HG03045 (cell line): ENCODE data around the gene CA11.
"Not testable (repeated sequence)": the region's sequence is repeated elsewhere in the genome, so short reads cannot be mapped to it uniquely, and the experiment has no call there.

Experiments
- ATAC-seq: cut with Tn5 transposase; IDR thresholded peaks from one replicate; pipeline ENCODE4 v1.9.1; 2021; ENCODE audit warnings: mild to moderate bottlenecking, moderate library complexity; ENCODE audit not compliant: unreplicated experiment

The CA11 gene

DNA sequence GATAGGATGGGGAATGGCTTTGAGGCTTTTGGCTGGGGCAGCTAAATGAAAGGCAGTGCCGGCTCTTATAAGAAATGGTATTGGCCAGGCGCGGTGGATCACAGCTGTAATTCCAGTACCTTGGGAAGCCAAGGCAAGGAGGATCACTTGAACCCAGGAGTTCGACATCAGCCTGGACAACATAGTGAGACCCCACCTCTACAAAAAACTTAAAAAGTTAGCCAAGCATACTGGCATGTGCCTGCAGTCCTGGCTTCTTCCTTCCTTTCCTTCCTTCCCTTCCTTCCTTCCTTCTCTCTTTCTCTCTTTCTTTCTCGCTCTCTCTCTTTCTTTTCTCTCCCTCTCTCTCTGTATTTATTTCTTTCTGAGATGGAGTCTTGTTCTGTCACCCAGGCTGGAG lies 3.1 kb downstream of the CA11 start:
- ATAC-seq, result no peak

DNA sequence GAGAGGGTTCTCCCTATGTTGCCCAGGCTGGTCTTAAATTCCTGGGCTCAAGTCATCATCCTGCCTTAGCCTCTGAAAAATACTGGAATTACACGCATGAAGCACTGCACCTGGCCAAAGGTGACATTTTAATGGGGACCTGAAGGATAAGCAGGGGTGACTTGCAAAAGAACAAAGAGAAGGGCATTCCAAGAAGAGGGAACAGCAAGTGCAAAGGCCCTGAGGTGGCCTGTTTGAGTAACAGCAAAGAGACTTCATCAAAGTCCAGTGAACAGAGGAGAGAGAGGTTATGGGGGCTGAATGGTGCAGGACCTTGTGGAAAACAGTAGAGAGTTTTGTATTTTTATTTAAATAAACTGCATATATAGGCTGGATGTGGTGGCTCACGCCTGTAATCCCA lies 4.1 kb downstream of the CA11 start:
- no peak for ATAC-seq

DNA sequence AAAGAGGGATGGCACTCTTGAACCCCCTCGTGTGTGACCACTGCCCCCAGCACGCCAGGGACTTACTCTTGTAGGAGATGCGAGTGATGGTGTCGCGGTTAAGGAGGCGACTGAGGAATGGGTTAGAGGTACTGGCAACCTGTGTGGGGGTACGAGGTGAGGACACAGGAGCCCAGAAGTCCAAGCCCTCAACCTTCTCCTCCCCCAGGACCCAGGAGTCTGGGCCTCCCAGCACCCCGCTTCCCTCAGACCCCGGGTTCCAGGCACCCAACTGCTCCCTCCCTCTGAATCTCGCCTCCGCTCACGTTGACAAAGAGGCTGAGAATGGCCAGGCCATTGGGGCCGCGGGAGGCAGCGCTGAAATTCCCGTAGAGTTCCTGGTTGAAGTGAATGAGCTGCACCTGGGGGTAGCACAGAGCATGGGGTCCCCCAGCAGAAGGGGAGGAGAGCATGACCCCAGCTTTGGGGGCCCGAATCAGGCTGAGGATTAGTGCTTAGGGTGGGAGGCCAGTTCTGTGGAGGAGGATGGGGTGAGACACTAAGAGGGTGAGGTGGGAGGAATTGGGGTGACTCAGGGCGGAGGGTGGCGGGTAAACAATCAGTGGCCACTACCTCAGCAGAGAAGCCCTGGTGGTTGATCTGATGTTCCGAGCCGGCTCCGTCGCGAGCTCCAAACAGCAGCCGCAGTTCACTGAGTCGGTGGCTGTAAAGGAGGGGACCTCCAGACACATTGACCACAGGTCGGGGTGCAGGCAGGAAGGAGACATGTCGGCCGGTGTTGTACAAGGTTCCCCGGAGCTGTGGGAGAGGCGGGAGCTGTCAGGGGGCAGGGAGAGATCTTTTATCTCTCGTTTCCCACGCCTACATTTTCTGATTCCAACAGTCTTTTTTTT lies 6.3 kb downstream of the CA11 start:
- ATAC-seq, result no peak

DNA sequence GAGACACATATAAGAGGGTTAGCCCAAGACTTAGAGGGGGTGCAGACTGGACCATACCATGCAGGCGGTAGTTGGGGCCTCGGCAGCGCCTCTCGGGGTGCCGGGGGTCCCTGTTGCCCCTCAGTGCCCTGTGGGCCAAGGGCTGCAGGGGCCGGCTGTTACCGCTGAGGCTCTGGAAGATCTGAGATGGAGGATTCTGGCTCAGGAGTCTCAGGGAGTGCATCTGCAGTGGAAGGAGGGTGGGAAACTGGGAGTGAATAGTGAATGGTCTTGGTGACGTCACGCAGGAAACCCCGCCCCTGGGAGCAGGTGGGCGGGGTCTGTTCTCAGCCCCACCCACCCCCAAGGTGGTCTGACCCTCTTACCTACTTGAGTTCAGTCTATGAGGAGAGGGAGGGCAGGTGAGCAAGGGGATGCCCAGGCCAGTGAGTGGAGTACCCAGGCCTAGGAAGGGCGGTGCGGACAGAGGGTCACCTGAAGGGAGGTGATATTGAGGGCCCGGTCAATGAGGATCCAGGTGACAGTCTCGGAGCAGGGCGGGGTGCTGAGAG lies 7.1 kb downstream of the CA11 start:
- no peak for ATAC-seq

DNA sequence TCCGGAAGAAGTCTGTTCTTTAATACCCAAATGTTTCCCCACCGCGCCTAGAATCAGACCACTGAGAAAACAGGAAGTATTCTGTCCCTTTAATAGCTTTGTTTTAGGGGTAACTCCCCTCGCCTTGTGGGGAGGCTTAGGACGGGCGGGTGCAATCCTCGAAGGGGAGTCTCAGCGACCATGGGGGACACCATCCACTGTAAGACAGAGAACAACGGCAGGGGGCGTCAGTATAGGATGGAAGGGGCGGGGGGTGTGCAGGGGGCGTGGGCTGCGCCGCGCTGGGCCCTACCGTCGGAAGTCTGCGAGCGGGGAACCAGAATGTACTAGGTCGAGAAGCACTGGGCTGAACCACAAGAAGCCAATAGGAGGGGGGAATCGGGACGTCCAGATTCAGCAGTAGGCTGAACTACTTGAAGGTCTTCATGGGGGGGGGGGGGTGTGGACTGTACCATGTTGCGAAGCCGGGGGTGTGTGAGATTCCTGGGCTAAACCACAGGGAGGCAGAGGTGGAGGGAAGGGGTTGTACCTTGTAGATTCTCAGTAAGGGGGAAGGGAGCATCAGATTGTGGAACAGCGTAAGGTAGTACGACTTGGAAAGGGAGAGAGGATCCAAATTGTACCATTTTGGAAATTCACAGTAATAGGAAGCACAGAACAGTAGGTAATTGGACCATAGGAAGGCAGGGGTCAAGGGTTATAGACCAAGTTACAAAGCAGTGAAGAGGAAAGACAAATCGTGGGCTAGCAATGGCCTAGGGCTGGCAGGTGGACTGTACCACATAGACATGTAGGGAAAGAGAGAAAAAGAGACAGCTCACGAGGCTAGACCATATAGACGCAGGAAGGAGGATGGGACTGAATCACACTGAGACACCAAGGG lies 7.8 kb downstream of the CA11 start:
- peak; percentile 11 for ATAC-seq

DNA sequence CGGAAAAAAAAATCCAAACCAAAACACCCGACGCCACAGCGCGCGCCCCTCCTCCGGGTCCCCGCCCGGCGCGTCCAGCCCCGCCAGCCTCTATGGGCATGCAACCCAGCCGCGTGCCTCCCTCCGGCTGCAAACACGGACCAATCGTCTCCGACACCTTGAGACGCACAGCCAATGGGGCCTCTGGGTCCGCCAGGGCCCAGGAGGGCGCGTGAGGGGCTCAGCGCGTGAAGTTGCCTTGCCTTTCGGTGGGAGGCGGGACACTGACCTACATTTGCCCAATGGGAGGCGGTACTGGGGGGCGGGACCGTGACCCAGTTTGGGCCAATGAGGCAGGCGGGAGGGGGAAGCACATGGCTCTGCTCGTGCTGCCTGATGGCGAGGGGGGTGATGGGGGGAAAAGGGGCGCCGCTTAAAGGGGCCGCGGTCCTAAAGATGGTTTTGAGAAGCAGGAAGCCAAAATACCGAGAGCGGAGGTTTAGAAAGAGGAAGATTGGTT lies 8.5 kb downstream of the CA11 start:
- peak; percentile 65 for ATAC-seq

DNA sequence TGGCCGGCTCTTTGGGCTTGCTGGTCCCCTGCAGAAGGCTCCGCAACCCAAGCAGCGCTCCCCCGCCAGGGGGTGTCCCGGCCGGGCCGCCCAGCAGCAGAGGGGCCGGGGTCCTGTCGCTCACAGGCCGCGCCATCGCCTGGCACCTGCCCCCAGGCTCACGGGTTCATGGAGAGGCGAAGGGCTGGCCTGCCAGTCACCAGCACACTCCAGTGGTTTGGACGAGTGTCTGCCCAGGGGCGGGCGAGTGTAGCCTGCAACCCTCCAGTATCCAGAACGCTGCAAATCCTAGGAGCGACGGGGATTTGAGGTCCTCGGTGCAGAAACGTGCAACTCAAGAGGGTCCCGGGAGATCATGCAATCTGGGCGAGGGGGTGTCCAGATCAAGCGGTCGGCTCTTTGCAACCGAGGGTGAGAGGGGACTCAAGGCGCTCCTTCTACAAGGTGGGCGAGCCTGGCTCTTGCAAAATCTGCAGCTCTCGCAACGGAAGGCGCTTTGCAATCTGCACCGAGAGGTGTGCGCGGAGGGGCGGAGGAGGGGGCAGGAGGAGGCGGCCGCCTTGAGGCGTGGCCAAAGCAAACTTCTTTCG lies 9.0 kb downstream of the CA11 start, which contains the start of gene DBP:
DBP (minus strand) TSS at position 521 of the 590 bp plus-strand sequence; CDS start at position 136, 385 bp downstream.
- no peak for ATAC-seq

DNA sequence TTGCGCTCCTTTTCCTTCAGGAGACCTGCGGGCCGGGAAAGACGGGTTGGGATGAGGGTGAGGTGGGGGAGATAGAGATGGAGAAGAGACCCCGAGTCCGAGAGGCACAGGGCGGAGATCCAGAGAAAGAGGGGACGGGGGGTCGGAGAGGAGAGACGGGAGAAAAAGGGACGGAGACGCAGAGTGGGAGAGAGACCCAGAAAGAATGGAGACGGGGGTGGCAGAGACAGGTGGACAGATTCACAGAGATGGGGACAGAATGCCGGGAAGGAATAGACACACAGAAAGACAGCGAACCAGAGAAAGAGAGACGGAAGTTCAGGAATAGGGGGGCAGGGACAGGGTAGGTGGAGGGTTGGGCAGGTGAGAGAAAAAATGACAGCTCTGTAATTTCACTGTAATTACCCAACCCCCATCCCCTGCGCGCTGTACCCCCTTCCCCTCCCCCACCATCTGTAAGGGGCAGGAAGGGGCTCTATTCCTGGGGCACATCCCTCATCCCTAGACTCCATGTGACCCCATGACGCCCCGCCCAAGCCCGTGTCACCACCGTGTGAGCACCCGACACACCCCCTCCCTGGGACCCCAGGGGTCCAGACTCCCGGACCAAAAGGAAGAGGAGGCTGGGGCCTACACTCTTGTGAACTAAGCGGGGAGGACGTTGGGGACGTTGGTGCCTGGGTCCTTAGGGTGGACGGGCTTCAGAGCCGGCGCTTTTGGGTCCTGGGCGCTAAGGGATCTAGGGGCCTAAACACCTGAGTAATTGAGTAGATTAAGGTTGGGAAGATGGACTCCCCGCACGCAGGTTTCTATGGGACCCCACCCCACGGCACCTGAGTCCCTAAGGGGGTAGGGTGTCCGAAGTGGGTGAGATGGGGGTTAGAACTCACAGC lies 9.8 kb downstream of the CA11 start:
- no peak for ATAC-seq

DNA sequence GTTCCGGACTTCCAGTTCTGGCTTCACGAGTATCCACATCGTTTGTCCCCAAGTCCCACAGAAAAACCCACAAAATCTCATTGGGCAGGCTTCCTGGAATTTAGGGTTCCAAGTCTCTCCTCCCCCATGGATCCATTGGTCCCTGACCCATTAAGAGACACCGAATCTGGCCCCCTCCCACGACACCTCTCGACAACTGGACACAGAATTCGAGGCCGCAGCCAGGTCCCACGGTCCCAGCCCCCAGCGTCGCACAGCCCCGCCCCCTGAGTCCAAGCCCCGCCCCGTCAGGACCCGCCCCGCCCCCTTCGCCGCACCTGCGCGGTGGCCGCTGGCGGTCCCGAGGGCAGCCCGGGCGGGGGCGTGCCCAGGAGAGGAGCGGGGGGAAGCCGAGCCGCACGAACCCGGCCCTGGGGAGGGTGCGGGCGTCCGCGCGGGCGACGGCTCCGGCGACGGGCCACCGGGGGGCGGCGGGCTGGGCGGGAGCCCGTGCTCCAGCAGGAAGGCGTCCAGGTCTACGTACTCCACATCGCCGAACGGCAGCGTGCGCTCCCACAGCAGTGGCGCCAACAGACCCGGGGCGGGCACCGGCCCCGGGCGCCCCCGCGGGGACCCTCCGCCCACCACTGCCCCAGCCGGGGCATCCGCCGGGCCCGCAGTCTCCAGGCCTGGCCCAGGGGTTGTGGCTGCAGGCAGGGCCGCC lies 10.6 kb downstream of the CA11 start:
- no peak for ATAC-seq

DNA sequence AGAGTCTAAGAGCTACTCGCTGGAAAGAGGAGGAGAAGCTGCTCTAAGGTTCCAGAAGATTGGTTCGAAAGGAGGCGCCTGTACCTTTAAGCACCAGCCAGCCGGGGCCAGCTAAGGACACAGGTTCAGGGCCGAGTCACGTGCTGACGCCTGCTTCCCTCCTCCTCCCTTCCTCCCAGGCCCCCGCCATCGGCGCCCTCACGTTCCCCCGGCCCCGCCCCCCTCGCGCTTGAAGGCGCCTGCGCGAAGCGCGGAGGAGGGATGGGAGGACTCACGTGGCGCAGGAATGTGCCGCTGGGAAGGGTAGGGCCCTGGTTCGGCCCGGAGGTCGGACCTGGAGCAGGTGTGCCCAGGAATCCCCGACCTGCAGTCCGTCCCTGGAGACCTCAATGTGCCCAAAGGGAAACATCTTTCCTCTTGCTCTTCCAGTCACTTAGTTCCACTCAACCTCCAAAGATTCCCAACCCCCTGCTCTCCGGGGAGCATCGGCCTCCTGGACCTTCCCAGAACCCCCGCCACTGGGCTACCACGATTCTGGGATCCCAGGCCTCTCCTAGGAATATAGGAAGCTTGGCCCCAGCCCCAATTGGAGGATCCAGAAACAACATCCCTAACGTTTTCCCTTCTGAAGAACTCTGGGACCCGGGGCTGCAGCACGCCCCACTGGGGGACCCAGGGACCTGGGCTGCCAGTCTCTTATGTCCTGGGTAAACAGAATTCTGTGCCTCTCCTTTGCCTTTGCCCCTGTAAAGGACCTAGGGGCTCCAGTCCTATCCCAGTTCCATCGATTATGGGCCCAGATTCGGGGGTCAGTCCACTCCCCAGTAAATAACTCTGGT lies 11.3 kb downstream of the CA11 start:
- peak; percentile 29 for ATAC-seq

DNA sequence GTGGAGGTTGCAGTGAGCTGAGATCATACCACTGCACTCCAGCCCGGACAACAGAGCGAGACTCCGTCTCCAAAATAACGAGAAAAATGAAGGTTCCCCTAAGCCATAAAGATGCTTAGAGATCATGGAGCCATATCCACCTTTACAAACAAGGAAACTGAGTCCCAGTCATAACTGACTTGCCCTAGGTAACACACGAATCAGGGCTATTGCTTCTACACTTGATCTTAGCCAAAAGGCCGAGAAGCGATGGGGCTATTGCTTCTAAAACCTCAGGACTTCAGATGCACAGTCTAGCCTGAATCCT lies 12.0 kb downstream of the CA11 start:
- no peak for ATAC-seq

DNA sequence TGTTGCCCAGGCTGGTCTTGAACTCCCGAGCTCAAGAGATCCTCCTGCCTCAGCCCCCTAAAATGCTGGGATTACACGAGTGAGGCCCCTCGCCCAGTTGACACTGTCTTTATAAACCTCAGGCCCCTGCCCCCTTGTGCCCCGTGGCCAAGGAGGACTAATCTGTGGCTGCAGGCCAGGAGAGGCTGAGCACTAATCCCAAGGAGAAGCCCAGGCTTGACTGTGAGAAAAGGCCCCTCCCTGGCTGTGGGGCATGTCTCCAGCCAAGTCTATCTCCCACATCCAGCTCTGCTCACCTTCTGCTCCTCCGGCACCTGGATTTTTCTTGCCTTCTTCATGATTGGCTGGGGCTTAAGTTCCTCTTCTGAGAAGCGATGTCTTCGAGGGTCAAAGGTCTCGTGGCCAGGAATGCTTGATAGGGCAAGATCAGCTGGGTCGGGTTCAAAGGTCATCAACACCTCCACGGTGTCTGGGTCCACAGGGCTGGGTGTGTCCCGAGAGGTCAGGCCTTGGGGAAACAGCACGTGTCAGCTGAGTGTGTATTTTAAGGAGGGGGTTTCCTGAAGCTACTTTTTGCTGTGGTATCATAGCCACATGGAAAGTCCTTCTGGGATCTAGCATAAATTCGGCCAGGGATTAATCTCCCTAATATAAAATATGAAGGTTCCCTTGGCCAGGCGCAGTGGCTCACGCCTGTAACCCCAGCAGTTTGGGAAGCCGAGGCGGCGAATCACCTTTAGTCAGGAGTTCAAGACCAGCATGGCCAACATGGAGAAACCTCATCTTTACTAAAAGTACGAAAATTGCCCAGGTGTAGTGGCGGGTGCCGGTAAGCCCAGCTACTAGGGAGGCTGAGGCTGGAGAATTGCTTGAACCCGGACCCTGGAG lies 12.6 kb downstream of the CA11 start:
- ATAC-seq, result no peak

DNA sequence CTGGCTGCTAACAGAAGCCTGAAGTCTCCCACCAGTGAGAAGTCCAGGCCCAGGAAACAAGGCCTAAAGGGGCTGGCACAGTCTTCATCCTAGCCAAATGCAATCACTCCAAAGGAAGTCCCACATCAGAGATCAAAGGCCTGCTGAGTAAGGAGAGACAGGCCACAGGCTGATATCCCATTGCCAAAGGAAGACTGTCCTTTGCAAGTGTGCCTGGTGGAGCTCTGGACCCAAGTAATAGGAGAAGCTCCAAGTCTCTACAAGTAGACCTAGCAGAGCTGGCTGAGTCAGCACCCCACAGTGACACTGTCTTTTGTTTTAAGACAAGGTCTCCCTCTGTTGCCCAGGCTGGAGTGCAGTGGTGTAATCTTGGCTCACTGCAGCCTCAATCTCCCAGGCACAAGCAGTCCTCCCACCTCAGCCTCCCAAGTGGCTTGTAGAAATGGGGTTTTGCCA lies 13.3 kb downstream of the CA11 start:
- no peak for ATAC-seq

DNA sequence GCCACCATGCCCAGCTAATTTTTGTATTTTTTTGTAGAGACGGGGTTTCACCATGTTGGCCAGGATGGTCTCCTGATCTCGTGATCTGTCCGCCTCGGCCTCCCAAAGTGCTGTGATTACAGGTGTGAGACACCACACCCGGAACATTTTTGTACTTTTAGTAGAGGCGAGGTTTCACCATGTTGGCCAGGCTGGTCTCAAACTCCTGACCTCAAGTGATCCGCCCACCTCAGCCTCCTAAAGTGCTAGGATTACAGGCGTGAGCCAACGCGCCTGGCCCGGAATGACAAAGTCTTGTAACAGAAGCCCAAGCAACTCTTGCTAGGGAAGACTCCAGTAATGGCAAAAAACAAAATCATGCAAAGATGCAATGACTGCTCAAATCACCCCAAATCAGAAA lies 13.7 kb downstream of the CA11 start:
- not testable (repeated sequence) for ATAC-seq

DNA sequence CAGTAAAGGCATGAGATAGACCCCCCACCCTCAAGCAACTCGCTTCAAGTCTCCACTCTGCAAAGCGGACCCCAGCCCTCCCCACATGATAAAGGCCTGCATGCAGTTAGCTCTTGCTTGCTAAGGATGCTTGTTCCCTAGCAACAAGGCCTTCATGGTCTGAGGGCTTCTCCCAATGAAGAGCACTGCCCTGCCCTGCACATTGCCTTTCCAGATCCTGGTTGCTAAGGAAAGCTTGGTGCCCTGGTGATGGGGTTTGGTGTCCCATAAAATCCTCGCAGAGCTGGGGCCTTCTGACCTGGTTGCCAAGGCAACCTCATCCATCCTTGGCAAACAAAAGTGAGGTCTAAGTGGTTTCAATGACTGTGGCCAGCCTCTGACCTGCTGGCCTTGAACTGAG lies 14.8 kb downstream of the CA11 start:
- no peak for ATAC-seq

DNA sequence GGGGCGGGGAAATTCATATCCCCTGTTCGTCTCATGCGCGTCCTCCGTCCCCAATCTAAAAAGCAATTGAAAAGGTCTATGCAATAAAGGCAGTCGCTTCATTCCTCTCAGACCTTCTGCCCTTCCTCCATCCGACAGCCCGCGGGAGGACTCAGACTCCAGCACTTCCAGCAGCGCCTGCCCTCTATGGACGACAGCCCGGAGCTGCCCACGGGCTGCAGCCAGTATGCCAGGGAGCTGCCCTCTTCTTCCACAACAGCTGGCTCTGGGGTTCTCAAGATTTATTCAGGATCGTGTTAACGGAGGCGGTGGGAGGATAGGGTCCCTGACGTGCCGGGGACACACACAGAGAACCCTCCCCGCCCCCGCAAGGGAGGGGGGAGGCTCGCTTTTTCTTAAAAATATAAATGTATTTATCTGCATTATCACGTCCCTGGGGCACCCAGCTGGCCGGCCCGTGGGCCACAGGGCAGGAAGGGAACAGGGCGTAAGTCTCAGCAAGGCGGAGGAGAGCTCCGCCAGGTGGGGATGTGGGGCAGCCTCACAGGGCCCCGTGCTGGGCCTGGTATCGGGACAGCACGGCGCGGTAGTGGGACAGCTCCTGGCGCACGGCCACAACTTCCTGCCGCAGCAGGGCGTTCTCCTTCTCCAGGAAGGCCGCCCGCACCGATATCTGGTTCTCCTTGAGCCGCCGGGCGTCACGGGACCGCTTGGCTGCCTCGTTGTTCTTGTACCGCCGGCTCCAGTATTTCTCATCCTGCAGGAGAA lies 15.5 kb downstream of the CA11 start:
- ATAC-seq, result no peak
